ENCODE results near the gene ZRANB3. TPM values are rescaled to one million over a fixed set of nuclear protein-coding genes. Genes with fewer than 3 reads are reported as not detected.
A peak's percentile ranks its signal among the peaks of the same experiment; 100 is the strongest.
"Not testable (repeated sequence)": the region's sequence is repeated elsewhere in the genome, so short reads cannot be mapped to it uniquely, and the experiment has no call there.

The ZRANB3 gene
- total RNA-seq, 1 experiment from 2014 or later, result 7.9 TPM

- no peak for DNase-seq (ENCODE audit: low read depth)
Measured at GRCh38 chr2:135335256-135335655, 195.8 kb downstream of the ZRANB3 start.

GRCh38 chr2:135327146-135327545, 203.9 kb downstream of the ZRANB3 start:
- DNase-seq (ENCODE audit: low read depth), result no peak

GRCh38 chr2:135320465-135321355, 210.3 kb downstream of the ZRANB3 start:
- no peak for DNase-seq (ENCODE audit: low read depth)

- DNase-seq (ENCODE audit: low read depth), result no peak
Measured at GRCh38 chr2:135318808-135319207, 212.2 kb downstream of the ZRANB3 start.

GRCh38 chr2:135317375-135317774, 213.6 kb downstream of the ZRANB3 start:
- no peak for DNase-seq (ENCODE audit: low read depth)

- no peak for DNase-seq (ENCODE audit: low read depth)
Measured at GRCh38 chr2:135311962-135312361, 219.1 kb downstream of the ZRANB3 start.

- DNase-seq (ENCODE audit: low read depth), result no peak
Measured at GRCh38 chr2:135311268-135311667, 219.8 kb downstream of the ZRANB3 start.

- no peak for DNase-seq (ENCODE audit: low read depth)
Measured at GRCh38 chr2:135304694-135305093, 226.3 kb downstream of the ZRANB3 start.

GRCh38 chr2:135299658-135300244, 231.3 kb downstream of the ZRANB3 start:
- DNase-seq (ENCODE audit: low read depth), result peak; percentile 58

- peak; percentile 42 for DNase-seq (ENCODE audit: low read depth)
Measured at GRCh38 chr2:135299165-135299564, 231.9 kb downstream of the ZRANB3 start.

- not testable (repeated sequence) for DNase-seq (ENCODE audit: low read depth)
Measured at GRCh38 chr2:135287121-135287520, 243.9 kb downstream of the ZRANB3 start.

- DNase-seq (ENCODE audit: low read depth), result no peak
Measured at GRCh38 chr2:135285391-135285790, 245.6 kb downstream of the ZRANB3 start.

- no peak for DNase-seq (ENCODE audit: low read depth)
Measured at GRCh38 chr2:135281379-135281778, 249.6 kb downstream of the ZRANB3 start.

- DNase-seq (ENCODE audit: low read depth), result no peak
Measured at GRCh38 chr2:135279209-135279608, 251.8 kb downstream of the ZRANB3 start.

- no peak for DNase-seq (ENCODE audit: low read depth)
Measured at GRCh38 chr2:135276525-135276924, 254.5 kb downstream of the ZRANB3 start.

GRCh38 chr2:135271006-135271405, 260.0 kb downstream of the ZRANB3 start:
- DNase-seq (ENCODE audit: low read depth), result no peak

- DNase-seq (ENCODE audit: low read depth), result no peak
Measured at GRCh38 chr2:135265960-135266490, 265.0 kb downstream of the ZRANB3 start.

- no peak for DNase-seq (ENCODE audit: low read depth)
Measured at GRCh38 chr2:135259123-135259522, 271.9 kb downstream of the ZRANB3 start.

GRCh38 chr2:135258193-135258592, 272.8 kb downstream of the ZRANB3 start:
- peak; percentile 5 for DNase-seq (ENCODE audit: low read depth)

- DNase-seq (ENCODE audit: low read depth), result no peak
Measured at GRCh38 chr2:135257383-135258090, 273.5 kb downstream of the ZRANB3 start.

- DNase-seq (ENCODE audit: low read depth), result peak; percentile 13
Measured at GRCh38 chr2:135256531-135257260, 274.3 kb downstream of the ZRANB3 start.

- no peak for DNase-seq (ENCODE audit: low read depth)
Measured at GRCh38 chr2:135255208-135255607, 275.8 kb downstream of the ZRANB3 start.

All from RPMI7951 (cell line).